SK-N-SH treated with all-trans-retinoic acid at 6 μM for 48 hours (cell line): ENCODE results near the gene TMEM269.

Experiments
- CSDC2 ChIP-seq: fragments of 250-450 bp; sonication (Bioruptor Pico); IDR thresholded peaks from 2 replicates; pipeline ENCODE4 v1.5.0; 2020; ENCODE audit warnings: mild to moderate bottlenecking, moderate library complexity
- RARB ChIP-seq: fragments of 250-450 bp; sonication (Bioruptor Pico); IDR thresholded peaks from 2 replicates; pipeline ENCODE4 v1.8.0; 2021; ENCODE audit warnings: mild to moderate bottlenecking, moderate library complexity
- TCF4 ChIP-seq: fragments of 250-450 bp; sonication (Bioruptor Pico); IDR thresholded peaks from 2 replicates; pipeline ENCODE4 v1.8.0; 2021; ENCODE audit warnings: mild to moderate bottlenecking, moderate library complexity, borderline replicate concordance
- TSHZ2 ChIP-seq: fragments of 250-450 bp; sonication (Bioruptor Pico); IDR thresholded peaks from 2 replicates; pipeline ENCODE4 v1.5.0; 2020; ENCODE audit warnings: mild to moderate bottlenecking, moderate library complexity
- ZFP3 ChIP-seq: fragments of 250-450 bp; sonication (Bioruptor Pico); IDR thresholded peaks from 2 replicates; pipeline ENCODE4 v1.5.0; 2020; ENCODE audit warnings: mild to moderate bottlenecking, moderate library complexity
- ZNF8 ChIP-seq: fragments of 450-650 bp; formaldehyde crosslinking; IDR thresholded peaks from 2 replicates; pipeline ENCODE4 v1.5.0; 2020; ENCODE audit warnings: mild to moderate bottlenecking, moderate library complexity

- TF ChIP-seq TCF4 (CRISPR knock-in tag), result no peak
- TF ChIP-seq CSDC2 (CRISPR knock-in tag), result no peak
- TF ChIP-seq ZFP3 (CRISPR knock-in tag), result no peak
- no peak for TF ChIP-seq ZNF8 (CRISPR knock-in tag)
- no peak for TF ChIP-seq RARB (CRISPR knock-in tag)
- TF ChIP-seq TSHZ2, result no peak
Observed at GRCh38 chr1:42753070-42753469, 31.7 kb upstream of the TMEM269 start.
